ENCODE measurements around the gene ADAMTS9.

DNA sequence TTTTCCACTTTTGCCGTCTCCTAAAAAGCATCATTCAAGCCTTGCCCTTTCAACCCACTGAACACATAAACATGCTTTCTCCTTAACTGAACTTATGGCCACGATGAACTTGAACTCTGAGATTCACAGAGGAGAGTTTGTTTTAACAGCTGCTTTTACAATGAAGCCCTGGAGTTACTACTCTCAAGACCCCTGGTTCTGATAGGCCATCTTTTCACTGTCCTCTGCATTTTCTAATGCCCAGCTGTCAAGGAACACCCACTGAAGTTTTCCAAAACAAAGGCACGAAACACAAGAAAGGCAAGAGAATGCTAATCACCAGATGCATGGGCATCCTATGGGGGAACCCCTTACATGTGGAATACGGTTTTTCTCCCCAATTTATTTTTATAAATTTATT lies 100.8 kb downstream of the ADAMTS9 start:
- TF ChIP-seq, protein P1, sequence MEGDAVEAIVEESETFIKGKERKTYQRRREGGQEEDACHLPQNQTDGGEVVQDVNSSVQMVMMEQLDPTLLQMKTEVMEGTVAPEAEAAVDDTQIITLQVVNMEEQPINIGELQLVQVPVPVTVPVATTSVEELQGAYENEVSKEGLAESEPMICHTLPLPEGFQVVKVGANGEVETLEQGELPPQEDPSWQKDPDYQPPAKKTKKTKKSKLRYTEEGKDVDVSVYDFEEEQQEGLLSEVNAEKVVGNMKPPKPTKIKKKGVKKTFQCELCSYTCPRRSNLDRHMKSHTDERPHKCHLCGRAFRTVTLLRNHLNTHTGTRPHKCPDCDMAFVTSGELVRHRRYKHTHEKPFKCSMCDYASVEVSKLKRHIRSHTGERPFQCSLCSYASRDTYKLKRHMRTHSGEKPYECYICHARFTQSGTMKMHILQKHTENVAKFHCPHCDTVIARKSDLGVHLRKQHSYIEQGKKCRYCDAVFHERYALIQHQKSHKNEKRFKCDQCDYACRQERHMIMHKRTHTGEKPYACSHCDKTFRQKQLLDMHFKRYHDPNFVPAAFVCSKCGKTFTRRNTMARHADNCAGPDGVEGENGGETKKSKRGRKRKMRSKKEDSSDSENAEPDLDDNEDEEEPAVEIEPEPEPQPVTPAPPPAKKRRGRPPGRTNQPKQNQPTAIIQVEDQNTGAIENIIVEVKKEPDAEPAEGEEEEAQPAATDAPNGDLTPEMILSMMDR (IDR thresholded peaks at IDR 0.05) = no peak
- no peak for TF ChIP-seq POLR2AphosphoS5 (IDR thresholded peaks at IDR 0.05)

Data from prostate gland (tissue), 2 donors.